K562 (cell line): Measurements from ENCODE around the gene SNX30. TPM values are rescaled to one million over a fixed set of nuclear protein-coding genes. Genes with fewer than 3 reads are reported as not detected.
A peak's percentile ranks its signal among the peaks of the same experiment; 100 is the strongest.

Source experiments
- ATF4 ChIP-seq: fragments of 450-650 bp; formaldehyde crosslinking; IDR thresholded peaks from 2 replicates; pipeline ENCODE4 v1.4.0; 2022; ENCODE audit warnings: mild to moderate bottlenecking, moderate library complexity
- ATF6 ChIP-seq: sonication (generic); formaldehyde crosslinking; IDR thresholded peaks from 2 replicates; pipeline ENCODE4 v1.4.0; 2020; ENCODE audit warnings: mild to moderate bottlenecking, missing genetic modification reagents
- ATF7 ChIP-seq: fragments of 450-650 bp; IDR thresholded peaks from 2 replicates; pipeline ENCODE4 v1.7.1; 2014; ENCODE audit warnings: mild to moderate bottlenecking, moderate library complexity
- CBX3 ChIP-seq, 2 experiments: IDR thresholded peaks; 1 replicate in 1 of 2; 2 replicates in 1 of 2; pipeline ENCODE4 v1.6.1; 2012; ENCODE audit warnings: inconsistent platforms in 2 of 2, low read length in 2 of 2, borderline replicate concordance in 1 of 2, control low read depth in 1 of 2
- CHD4 ChIP-seq: fragments of 200-600 bp; sonication (generic); IDR thresholded peaks from 3 replicates; pipeline ENCODE4 v1.6.1; 2012; ENCODE audit warnings: low read depth, mild to moderate bottlenecking, mixed read lengths, low read length, inconsistent platforms; ENCODE audit not compliant: insufficient read depth, insufficient replicate concordance, poor library complexity, severe bottlenecking
- CLOCK ChIP-seq: fragments of 250-450 bp; sonication (Bioruptor Pico); IDR thresholded peaks from 2 replicates; pipeline ENCODE4 v1.4.0; 2020; ENCODE audit warnings: mild to moderate bottlenecking, moderate library complexity, borderline replicate concordance
- CSDE1 ChIP-seq, 2 experiments: fragments of 450-650 bp; IDR thresholded peaks; 2 replicates each; pipeline ENCODE4 v1.6.1; 2016; ENCODE audit warnings: mild to moderate bottlenecking in 1 of 2
- ILK ChIP-seq: fragments of 450-650 bp; IDR thresholded peaks from 2 replicates; pipeline ENCODE4 v1.6.1; 2016; ENCODE audit warnings: missing genetic modification characterization, low read depth, mild to moderate bottlenecking, missing compliant biosample characterization, moderate library complexity, borderline replicate concordance
- IRF9 ChIP-seq: fragments of 450-650 bp; IDR thresholded peaks from 2 replicates; pipeline ENCODE4 v1.6.1; 2016; ENCODE audit warnings: missing biosample characterization, missing genetic modification characterization
- MXI1 ChIP-seq: IDR thresholded peaks from 2 replicates; pipeline ENCODE4 v1.6.1; 2011; ENCODE audit warnings: low read depth, mild to moderate bottlenecking, improper control_type of control experiment, low read length
- RFX5 ChIP-seq: IDR thresholded peaks from 2 replicates; pipeline ENCODE4 v1.6.1; 2011; ENCODE audit warnings: low read depth, mild to moderate bottlenecking, improper control_type of control experiment, low read length
- SMC3 ChIP-seq: conservative IDR thresholded peaks from 2 replicates; pipeline ENCODE4 v1.6.1; 2011; ENCODE audit warnings: low read depth, low read length, improper control_type of control experiment; ENCODE audit not compliant: insufficient read depth
- ZBTB17 ChIP-seq: fragments of 450-650 bp; formaldehyde crosslinking; IDR thresholded peaks from 2 replicates; pipeline ENCODE4 v1.4.0; 2020; ENCODE audit warnings: mild to moderate bottlenecking
- ZNF398 ChIP-seq: fragments of 250-450 bp; sonication (Bioruptor Pico); IDR thresholded peaks from 2 replicates; pipeline ENCODE4 v1.8.0; 2021; ENCODE audit warnings: moderate library complexity, mild to moderate bottlenecking, inconsistent platforms
- polyA plus RNA-seq, 8 experiments: library from polyadenylated mRNA; depleted of rRNA in 4 of 8; stranded (reverse) in 5 of 8; unstranded in 3 of 8; fragments of >200 nt; fragmentation: Nextera tagmentation in 2 of 8; fragmentation: Illumina TruSeq in 1 of 8; extraction: Ambion mirVana in 2 of 8; extraction: Trizol in 1 of 8; gene quantifications; 2 replicates each; pipeline versions ENCODE4 v1.2.1 to v1.2.3, GENCODE V29; 2011 to 2014; ENCODE audit warnings: inconsistent platforms in 1 of 8, missing spikeins in 1 of 8
- total RNA-seq, 7 experiments: library from RNA; depleted of rRNA in 6 of 7; stranded (reverse); fragments of >200 nt in 6 of 7; fragmentation: Illumina TruSeq in 2 of 7; extraction: Trizol in 2 of 7; gene quantifications; 2 replicates each; pipeline versions ENCODE4 v1.2.1 to v1.2.3, GENCODE V29; 2011 to 2021; ENCODE audit warnings: low replicate concordance in 1 of 7

The SNX30 gene
- total and polyA plus RNA-seq, 9 of the 15 experiments (the other 6 are each of a cell fraction or from before 2014, with no cell fraction given), result 0.76 to 5.9 (median 3.3) TPM

- no peak for TF ChIP-seq ILK (tag)
- TF ChIP-seq SMC3, result no peak
- no peak for TF ChIP-seq CBX3 (IDR thresholded peaks at IDR 0.05; ENCODE audit: borderline replicate concordance in 1 of 2, low read length in 2 of 2)
- no peak for TF ChIP-seq CSDE1 (IDR thresholded peaks at IDR 0.05)
- no peak for TF ChIP-seq MXI1
- no peak for TF ChIP-seq ZNF398 (CRISPR knock-in tag)
- no peak for TF ChIP-seq ZBTB17 (CRISPR knock-in tag)
- 0 out of 2 replicates have a peak, but pooled peaks have one; percentile 35 for TF ChIP-seq ATF7
- no peak for TF ChIP-seq CLOCK (CRISPR knock-in tag)
- no peak for TF ChIP-seq ATF4
- 0 out of 2 replicates have a peak, but pooled peaks have one; percentile 13 for TF ChIP-seq IRF9 (tag)
- no peak for TF ChIP-seq CHD4
- TF ChIP-seq RFX5, result no peak
- TF ChIP-seq ATF6 (CRISPR knock-in tag), result no peak
Measured at GRCh38 chr9:112810696-112811490, 60.3 kb downstream of the SNX30 start (continued).
